Spinal cord (tissue), 10 donors: ENCODE results near the gene BST1. TPM values are rescaled to one million over a fixed set of nuclear protein-coding genes. Genes with fewer than 3 reads are reported as not detected.

Experiments used
- DNase-seq, 6 donors: peaks; one replicate each; pipeline versions ENCODE4 v3.0.0 to v3.0.0-alpha.2; 2013 to 2015; ENCODE audit warnings: low spot score in 6 of 6, low read depth in 4 of 6
- H3K27ac ChIP-seq: one replicate; pipeline ENCODE4 v1.5.1; 2013; ENCODE audit warnings: low read depth, low read length, control low read depth
- H3K27me3 ChIP-seq: one replicate; pipeline ENCODE4 v1.6.1; 2013; ENCODE audit warnings: low read length; ENCODE audit not compliant: control insufficient read depth, insufficient read depth
- H3K36me3 ChIP-seq: one replicate; pipeline ENCODE4 v1.6.1; 2013; ENCODE audit warnings: low read length; ENCODE audit not compliant: control insufficient read depth, insufficient read depth
- H3K4me1 ChIP-seq: one replicate; pipeline ENCODE4 v1.6.1; 2013; ENCODE audit warnings: low read length; ENCODE audit not compliant: control insufficient read depth, insufficient read depth
- H3K4me3 ChIP-seq: one replicate; pipeline ENCODE4 v1.5.1; 2013; ENCODE audit warnings: low read depth, low read length, control low read depth
- H3K9me3 ChIP-seq: one replicate; pipeline ENCODE4 v1.6.1; 2013; ENCODE audit warnings: low read length; ENCODE audit not compliant: control insufficient read depth, insufficient read depth
- WGBS: methylation state at CpG from one replicate; pipeline ENCODE4 v1.1.5; 2013; ENCODE audit warnings: missing lambda C conversion rate; ENCODE audit not compliant: insufficient coverage; 5-methylcytosine and 5-hydroxymethylcytosine counted together
- polyA plus RNA-seq, 2 donors: library from polyadenylated mRNA; unstranded; fragments of 120-200 nt; gene quantifications; one replicate each; pipeline ENCODE4 v1.2.1, GENCODE V29; 2013; ENCODE audit not compliant: insufficient read length in 2 of 2
- total RNA-seq, 2 donors: library from RNA; depleted of rRNA in 1 of 2; stranded (reverse); fragments of 120-200 nt in 1 of 2; fragments of >200 nt in 1 of 2; gene quantifications; one replicate each; pipeline versions ENCODE4 v1.2.3 to v1.2.4, GENCODE V29; 2013 to 2014
- donor health status: healthy.

The BST1 gene
- total and polyA plus RNA-seq, 4 donors: 1.2 to 14.1 (median 7.7) TPM

- DNase-seq: no peak
- H3K9me3 ChIP-seq: no peaks in the 10 kb centered on the region
- H3K4me3 ChIP-seq: no peak overlapping the region
- no peaks in the 10 kb centered on the region for H3K27me3 ChIP-seq
- H3K36me3 ChIP-seq: no peaks in the 10 kb centered on the region
- H3K4me1 ChIP-seq: peaks cover 5% of the 10 kb centered on the region
- 0% methylated on average over 1 of the region's 1 CpG for WGBS
- no peak overlapping the region for H3K27ac ChIP-seq
Observed at GRCh38 chr4:15684498-15684897, 18.4 kb upstream of the BST1 start.

DNA sequence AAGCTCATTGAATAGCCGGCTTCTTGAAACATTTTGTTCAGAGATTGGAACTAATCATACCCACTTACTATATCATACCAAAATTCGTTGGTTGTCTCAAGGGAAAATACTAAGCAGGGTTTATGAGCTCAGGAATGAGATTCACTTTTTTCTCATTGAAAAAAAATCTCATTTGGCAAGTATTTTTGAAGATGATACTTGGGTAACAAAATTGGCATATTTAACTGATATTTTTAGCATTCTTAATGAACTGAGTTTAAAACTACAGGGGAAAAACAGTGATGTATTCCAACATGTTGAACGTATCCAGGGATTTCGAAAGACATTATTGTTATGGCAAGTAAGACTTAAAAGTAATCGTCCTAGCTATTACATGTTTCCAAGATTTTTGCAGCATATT lies 14.8 kb upstream of the BST1 start:
- DNase-seq: no peak
- no peaks in the 10 kb centered on the region for H3K4me1 ChIP-seq
- H3K36me3 ChIP-seq: no peaks in the 10 kb centered on the region
- H3K27ac ChIP-seq: no peak overlapping the region
- H3K27me3 ChIP-seq: no peaks in the 10 kb centered on the region
- no peaks in the 10 kb centered on the region for H3K9me3 ChIP-seq
- no peak overlapping the region for H3K4me3 ChIP-seq
- no CpG with 5 or more reads among the region's 5 CpGs for WGBS

- DNase-seq: no peak
- no peaks in the 10 kb centered on the region for H3K36me3 ChIP-seq
- no CpG with 5 or more reads among the region's 2 CpGs for WGBS
- no peaks in the 10 kb centered on the region for H3K4me1 ChIP-seq
- H3K27ac ChIP-seq: no peak overlapping the region
- H3K27me3 ChIP-seq: no peaks in the 10 kb centered on the region
- H3K9me3 ChIP-seq: no peaks in the 10 kb centered on the region
- H3K4me3 ChIP-seq: no peak overlapping the region
Observed at GRCh38 chr4:15689540-15689939, 13.3 kb upstream of the BST1 start.

DNA sequence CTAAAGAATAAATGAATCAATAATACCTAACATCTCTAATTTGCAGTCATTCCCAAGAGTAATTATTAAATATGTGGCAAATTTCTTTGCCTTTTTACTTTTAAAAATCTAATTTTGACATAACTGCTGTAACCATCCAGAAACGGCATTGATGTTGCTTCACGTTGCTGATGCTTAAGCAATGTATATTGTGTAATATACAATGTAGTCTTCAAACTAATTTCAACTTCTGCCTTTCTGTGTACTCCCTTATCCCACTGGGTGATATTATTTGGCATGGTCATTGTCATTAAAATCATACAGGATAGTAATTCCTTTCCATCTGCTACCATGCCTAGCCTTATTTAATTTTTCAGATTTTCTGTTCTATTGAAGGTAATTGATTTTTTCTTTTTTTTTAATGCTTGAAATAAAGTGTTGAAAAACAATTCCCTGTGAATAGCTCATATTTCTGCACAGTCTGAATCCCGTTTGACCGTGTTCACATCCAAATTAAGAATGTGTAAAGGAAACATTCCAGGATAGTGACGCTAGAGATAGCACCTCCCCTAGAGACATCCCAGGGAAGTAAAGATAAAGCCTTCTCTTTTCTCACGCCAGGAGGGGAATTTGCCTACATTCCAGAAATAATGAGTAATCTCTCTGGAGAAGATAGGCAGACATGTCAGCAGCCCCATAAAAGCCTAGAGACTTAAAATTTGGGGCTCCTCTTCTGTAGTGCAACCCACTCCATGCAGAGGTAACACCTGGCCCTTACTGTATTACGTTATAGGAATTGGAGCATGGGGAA lies 12.7 kb upstream of the BST1 start:
- Histone ChIP-seq H3K36me3 (no peaks in the 10 kb centered on the region), H3K4me3 (no peak overlapping the region), H3K9me3 (no peaks in the 10 kb centered on the region), H3K27me3 (no peaks in the 10 kb centered on the region), H3K4me1 (no peaks in the 10 kb centered on the region), H3K27ac (no peak overlapping the region)
- peak in 1 of 6 donors; percentile 46 for DNase-seq
- WGBS: no CpG with 5 or more reads among the region's 7 CpGs

DNA sequence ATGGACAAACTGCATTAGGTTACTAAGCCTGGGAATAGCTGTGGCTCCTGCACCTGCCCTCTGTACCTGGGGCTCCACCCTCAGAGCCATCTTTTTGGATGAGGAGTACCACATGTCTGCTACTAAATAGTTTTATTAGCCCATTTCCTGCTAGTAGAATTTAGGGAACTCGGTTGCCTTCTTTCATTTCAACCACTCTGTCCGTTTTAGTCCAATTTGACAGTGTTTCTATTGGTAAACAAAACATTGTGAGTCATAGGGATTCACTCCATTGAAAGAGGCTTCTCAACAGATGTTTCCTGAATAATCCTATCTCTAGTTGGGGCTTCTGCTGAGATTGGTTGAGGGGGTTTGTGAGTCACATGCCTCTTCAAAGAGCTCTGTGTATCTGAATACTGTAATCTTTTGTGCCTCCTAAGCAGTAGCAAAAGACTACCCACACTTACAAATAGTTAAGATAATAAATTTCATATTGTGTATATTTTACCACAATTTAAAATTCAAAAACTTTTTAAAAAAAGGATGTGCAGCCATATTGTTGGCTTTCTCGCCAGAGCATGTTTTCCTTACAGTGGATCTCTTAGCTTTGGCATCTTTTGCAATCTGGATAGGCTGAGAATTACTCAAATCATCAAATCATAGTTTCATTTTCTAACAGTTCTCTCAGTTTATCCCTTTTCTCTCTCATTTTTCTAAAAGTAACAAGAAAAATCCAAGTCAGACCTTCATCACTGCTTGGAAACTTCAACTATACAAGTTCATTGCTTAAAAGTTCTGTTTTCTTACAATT lies 11.3 kb upstream of the BST1 start:
- H3K9me3 ChIP-seq: no peaks in the 10 kb centered on the region
- no peaks in the 10 kb centered on the region for H3K36me3 ChIP-seq
- no peak overlapping the region for H3K4me3 ChIP-seq
- no peak overlapping the region for H3K27ac ChIP-seq
- 75% methylated on average over 1 of the region's 3 CpGs for WGBS
- H3K4me1 ChIP-seq: no peaks in the 10 kb centered on the region
- H3K27me3 ChIP-seq: no peaks in the 10 kb centered on the region
- DNase-seq: peak in 1 of 6 donors; percentile 37

- H3K4me1 ChIP-seq: no peaks in the 10 kb centered on the region
- H3K27me3 ChIP-seq: no peaks in the 10 kb centered on the region
- no peaks in the 10 kb centered on the region for H3K36me3 ChIP-seq
- no peak overlapping the region for H3K4me3 ChIP-seq
- WGBS: 79% methylated on average over 2 of the region's 2 CpGs
- no peak overlapping the region for H3K27ac ChIP-seq
- DNase-seq: no peak
- H3K9me3 ChIP-seq: no peaks in the 10 kb centered on the region
Observed at GRCh38 chr4:15692602-15693001, 10.3 kb upstream of the BST1 start.

DNA sequence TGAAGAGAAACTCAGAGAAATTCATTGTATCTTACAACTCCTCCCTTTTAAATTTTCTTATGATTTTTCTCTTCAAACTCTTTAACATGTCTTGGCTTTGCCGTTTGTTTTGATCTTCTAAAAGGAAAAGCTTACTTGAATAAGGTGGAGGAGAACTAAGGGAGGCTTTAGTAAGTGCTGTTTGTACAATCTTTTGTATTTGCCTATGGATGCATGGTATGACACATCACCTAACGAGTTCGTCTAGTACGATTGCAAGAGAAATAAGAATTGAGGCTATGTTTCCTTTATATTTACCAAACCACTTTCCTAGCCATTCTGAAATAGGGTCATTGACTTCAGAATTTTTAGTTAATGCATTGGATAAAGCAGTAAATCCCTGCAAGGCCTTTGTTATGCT lies 8.4 kb upstream of the BST1 start:
- Histone ChIP-seq H3K4me1 (no peaks in the 10 kb centered on the region), H3K4me3 (no peak overlapping the region), H3K9me3 (no peaks in the 10 kb centered on the region), H3K27ac (no peak overlapping the region), H3K36me3 (no peaks in the 10 kb centered on the region), H3K27me3 (no peaks in the 10 kb centered on the region)
- no peak for DNase-seq
- no CpG with 5 or more reads among the region's 4 CpGs for WGBS

- Histone ChIP-seq H3K27me3 (no peaks in the 10 kb centered on the region), H3K27ac (no peak overlapping the region), H3K36me3 (no peaks in the 10 kb centered on the region), H3K4me3 (no peak overlapping the region), H3K4me1 (no peaks in the 10 kb centered on the region), H3K9me3 (no peaks in the 10 kb centered on the region)
- no peak for DNase-seq
- WGBS: 94% methylated on average over 4 of the region's 10 CpGs
Observed at GRCh38 chr4:15695240-15695699, 7.6 kb upstream of the BST1 start.

DNA sequence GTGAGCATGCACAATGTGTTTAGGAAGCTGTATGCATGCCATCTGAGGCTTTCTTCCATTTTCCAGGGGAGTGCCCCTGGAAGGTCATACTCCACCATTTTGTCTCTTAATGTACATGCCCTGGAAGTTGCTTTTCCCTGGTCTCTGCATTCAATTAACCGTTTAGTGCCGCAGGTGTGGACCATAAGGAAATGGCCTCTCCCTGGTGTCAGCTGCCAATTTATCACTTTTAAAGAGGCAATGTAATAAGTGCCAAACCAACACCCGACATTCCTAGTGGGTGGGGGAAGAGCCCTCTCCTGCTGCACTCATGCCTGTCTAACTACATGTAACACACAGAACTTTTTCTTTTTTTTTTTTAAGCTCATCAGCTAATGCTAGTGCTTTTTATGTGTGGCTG lies 7.1 kb upstream of the BST1 start:
- Histone ChIP-seq H3K36me3 (no peaks in the 10 kb centered on the region), H3K9me3 (no peaks in the 10 kb centered on the region), H3K27me3 (no peaks in the 10 kb centered on the region), H3K27ac (no peak overlapping the region), H3K4me1 (no peaks in the 10 kb centered on the region), H3K4me3 (no peak overlapping the region)
- DNase-seq: no peak
- WGBS: 80% methylated on average over 1 of the region's 3 CpGs

- H3K27ac ChIP-seq: no peak overlapping the region
- no CpG with 5 or more reads among the region's 1 CpG for WGBS
- no peaks in the 10 kb centered on the region for H3K9me3 ChIP-seq
- no peaks in the 10 kb centered on the region for H3K36me3 ChIP-seq
- H3K4me1 ChIP-seq: no peaks in the 10 kb centered on the region
- DNase-seq: no peak
- H3K27me3 ChIP-seq: no peaks in the 10 kb centered on the region
- no peak overlapping the region for H3K4me3 ChIP-seq
Observed at GRCh38 chr4:15696866-15697265, 6.0 kb upstream of the BST1 start.
